Bronchial epithelial cell (primary cell): ENCODE measurements around the gene DMD. TPM values are rescaled to one million over a fixed set of nuclear protein-coding genes. Genes with fewer than 3 reads are reported as not detected.

Experiments used
- DNase-seq: peaks from one replicate; pipeline ENCODE4 v3.0.0-alpha.2; 2010; ENCODE audit warnings: low read depth
- FAIRE-seq: peaks from 2 replicates; lab custom pipeline; 2011; peaks lifted over from hg19 to GRCh38; lab: Jason Lieb, UNC
- H3K27me3 ChIP-seq: 2 replicates; pipeline ENCODE4 v1.5.1; 2011; ENCODE audit warnings: low read length; ENCODE audit not compliant: control insufficient read depth, insufficient read depth
- H3K36me3 ChIP-seq: 2 replicates; pipeline ENCODE4 v1.5.1; 2011; ENCODE audit warnings: low read length; ENCODE audit not compliant: control insufficient read depth, insufficient read depth
- H3K4me3 ChIP-seq: 2 replicates; pipeline ENCODE4 v1.5.1; 2011; ENCODE audit warnings: mild to moderate bottlenecking, low read depth, low read length, control low read depth
- total RNA-seq: library from RNA; depleted of rRNA; stranded (reverse); fragments of >200 nt; gene quantifications from 2 replicates; pipeline ENCODE4 v1.2.1, GENCODE V29; 2014
- TF ChIP-seq, protein P1 (sequence below): IDR thresholded peaks from 2 replicates; pipeline ENCODE4 v1.5.1; 2011; ENCODE audit warnings: mild to moderate bottlenecking, moderate library complexity, low read length, control low read depth, inconsistent platforms; ENCODE audit not compliant: insufficient read depth, severe bottlenecking

Gene DMD
- total RNA-seq, 1 donor from 2014 or later = 4.5 TPM

- DNase-seq (no peak), FAIRE-seq (no peak)
- TF ChIP-seq, protein P1, sequence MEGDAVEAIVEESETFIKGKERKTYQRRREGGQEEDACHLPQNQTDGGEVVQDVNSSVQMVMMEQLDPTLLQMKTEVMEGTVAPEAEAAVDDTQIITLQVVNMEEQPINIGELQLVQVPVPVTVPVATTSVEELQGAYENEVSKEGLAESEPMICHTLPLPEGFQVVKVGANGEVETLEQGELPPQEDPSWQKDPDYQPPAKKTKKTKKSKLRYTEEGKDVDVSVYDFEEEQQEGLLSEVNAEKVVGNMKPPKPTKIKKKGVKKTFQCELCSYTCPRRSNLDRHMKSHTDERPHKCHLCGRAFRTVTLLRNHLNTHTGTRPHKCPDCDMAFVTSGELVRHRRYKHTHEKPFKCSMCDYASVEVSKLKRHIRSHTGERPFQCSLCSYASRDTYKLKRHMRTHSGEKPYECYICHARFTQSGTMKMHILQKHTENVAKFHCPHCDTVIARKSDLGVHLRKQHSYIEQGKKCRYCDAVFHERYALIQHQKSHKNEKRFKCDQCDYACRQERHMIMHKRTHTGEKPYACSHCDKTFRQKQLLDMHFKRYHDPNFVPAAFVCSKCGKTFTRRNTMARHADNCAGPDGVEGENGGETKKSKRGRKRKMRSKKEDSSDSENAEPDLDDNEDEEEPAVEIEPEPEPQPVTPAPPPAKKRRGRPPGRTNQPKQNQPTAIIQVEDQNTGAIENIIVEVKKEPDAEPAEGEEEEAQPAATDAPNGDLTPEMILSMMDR = no peak
- no peak overlapping the region for H3K4me3 ChIP-seq
- no peaks in the 10 kb centered on the region for H3K36me3 ChIP-seq
- no peaks in the 10 kb centered on the region for H3K27me3 ChIP-seq
Measured at GRCh38 chrX:33133320-33133719, 78.0 kb downstream of the DMD start.

DNA sequence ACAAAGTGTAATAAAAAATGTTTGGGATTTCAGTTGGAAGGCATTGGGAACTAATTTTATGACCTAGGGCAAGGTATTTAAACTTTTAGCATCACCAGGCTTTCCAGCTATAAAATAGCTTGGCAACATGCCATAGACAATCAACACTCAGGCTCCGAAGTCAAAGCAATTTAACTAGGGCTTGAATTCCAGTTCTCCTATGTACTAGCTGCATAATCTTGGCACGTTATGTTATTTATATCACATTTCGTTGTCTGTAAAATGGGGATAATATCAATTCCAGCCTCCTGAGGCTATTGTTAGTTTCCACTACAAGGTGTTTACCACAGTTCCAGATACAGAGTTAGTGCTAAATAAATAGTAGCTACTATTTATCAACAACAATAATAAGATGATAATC lies 78.8 kb downstream of the DMD start:
- no peak for FAIRE-seq
- TF ChIP-seq, protein P1 = no peak

GRCh38 chrX:33129607-33130006 lies 81.7 kb downstream of the DMD start:
- DNase-seq (no peak), FAIRE-seq (no peak)
- Histone ChIP-seq H3K36me3 (no peaks in the 10 kb centered on the region), H3K4me3 (no peak overlapping the region), H3K27me3 (no peaks in the 10 kb centered on the region)
- TF ChIP-seq, protein P1 = no peak

More for the DNA sequence above, 78.8 kb downstream of the DMD start:
- DNase-seq = no peak
- H3K36me3 ChIP-seq = no peaks in the 10 kb centered on the region
- no peak overlapping the region for H3K4me3 ChIP-seq
- no peaks in the 10 kb centered on the region for H3K27me3 ChIP-seq

DNA sequence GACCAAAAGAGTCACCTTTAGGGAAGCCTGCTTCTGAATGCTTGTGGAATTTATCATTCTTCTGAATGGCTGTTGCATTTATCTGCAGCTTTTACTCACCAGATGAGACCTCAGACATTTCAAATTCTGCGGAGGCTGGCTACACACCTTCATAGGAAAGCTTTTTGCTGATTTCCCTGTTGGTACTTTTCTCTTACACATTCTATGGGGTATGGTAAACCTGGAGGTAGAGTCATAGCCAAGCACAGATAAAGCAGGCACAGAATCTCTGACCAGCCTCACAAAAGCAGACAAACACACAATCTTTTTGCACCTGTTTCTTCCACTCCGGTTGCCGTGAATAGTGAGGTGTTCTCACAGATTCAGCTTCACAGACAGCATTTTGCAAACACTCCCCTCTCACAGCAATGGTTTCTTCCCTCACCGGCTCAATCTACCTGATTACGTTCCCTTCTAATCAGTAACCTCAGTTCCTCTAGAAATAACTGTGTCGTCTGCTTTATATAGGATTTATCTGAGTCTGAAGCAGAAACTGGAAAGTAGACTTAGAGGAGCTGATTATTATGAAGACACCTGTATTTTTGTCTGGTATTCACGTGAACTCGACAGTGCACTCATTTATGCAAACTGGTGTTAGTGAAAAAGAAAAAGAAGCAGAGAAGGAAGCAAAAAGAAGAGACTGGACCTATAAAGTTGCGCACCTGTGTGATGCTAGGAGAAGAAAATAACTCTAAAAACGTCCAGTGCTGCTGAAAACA lies 83.1 kb downstream of the DMD start:
- no peaks in the 10 kb centered on the region for H3K27me3 ChIP-seq
- TF ChIP-seq, protein P1 = no peak
- DNase-seq (no peak), FAIRE-seq (no peak)
- no peak overlapping the region for H3K4me3 ChIP-seq
- H3K36me3 ChIP-seq = no peaks in the 10 kb centered on the region

DNA sequence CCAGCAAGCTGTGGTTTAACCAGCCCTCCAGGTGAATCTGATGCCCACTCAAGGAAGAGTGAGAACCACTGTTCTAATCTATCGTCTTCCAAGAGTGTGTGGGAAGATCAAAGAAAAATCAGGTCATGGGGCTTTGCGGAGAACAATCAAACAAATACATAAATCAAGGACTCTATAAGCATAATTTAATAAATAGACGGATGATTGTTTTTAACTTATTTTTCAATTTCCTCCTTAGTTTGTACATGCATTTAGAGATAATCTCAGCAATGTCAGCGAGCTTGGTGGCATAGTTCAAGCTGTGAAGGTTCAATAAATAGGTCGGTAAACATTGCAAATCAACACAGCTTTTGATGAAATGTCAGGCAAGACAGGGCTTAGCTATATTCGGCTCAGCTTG lies 84.9 kb downstream of the DMD start:
- Histone ChIP-seq H3K36me3 (no peaks in the 10 kb centered on the region), H3K4me3 (no peak overlapping the region), H3K27me3 (no peaks in the 10 kb centered on the region)
- TF ChIP-seq, protein P1 = no peak
- DNase-seq (no peak), FAIRE-seq (no peak)

GRCh38 chrX:33109858-33110257 lies 101.5 kb downstream of the DMD start:
- no peak for FAIRE-seq
- DNase-seq = no peak
- TF ChIP-seq, protein P1 = no peak

More at GRCh38 chrX:33109858-33110257, 101.5 kb downstream of the DMD start:
- Histone ChIP-seq H3K27me3 (no peaks in the 10 kb centered on the region), H3K4me3 (no peak overlapping the region), H3K36me3 (no peaks in the 10 kb centered on the region)
